SH-SY5Y (cell line): ENCODE data around the gene SYNE4.

Source experiments
- GATA2 ChIP-seq: IDR thresholded peaks from 2 replicates; pipeline ENCODE4 v1.6.1; 2011; ENCODE audit warnings: mild to moderate bottlenecking, low read depth, low read length
- GATA3 ChIP-seq: IDR thresholded peaks from 2 replicates; pipeline ENCODE4 v1.6.1; 2011; ENCODE audit warnings: low read depth, mild to moderate bottlenecking, low read length, moderate library complexity

DNA sequence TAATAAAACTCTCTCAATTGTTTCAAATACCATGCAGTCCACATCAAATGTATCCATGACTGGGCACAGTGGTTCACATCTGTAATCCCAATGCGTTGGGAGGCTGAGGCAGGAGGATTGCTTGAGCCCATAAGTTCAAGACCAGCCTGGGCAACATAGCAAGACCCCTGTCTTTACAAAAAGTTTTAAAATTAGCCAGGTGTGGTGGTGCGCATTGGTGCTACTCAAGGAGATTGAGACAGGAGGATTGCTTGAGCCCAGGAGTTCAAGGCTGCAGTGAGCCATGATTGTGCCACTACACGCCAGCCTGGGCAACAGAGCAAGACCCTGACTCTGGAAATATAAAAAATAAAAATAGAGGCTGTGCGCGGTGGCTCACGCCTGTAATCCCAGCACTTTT lies 19.1 kb upstream of the SYNE4 start:
- TF ChIP-seq GATA2 (no peak), GATA3 (no peak)
